ENCODE results near the gene UTF1. TPM values are rescaled to one million over a fixed set of nuclear protein-coding genes. Genes with fewer than 3 reads are reported as not detected.

UTF1 gene
- total and polyA plus RNA-seq, 2 of the 8 experiments (the other 6 are each of a cell fraction or from before 2014, with no cell fraction given) = 0.47 to 21.8 TPM

DNA sequence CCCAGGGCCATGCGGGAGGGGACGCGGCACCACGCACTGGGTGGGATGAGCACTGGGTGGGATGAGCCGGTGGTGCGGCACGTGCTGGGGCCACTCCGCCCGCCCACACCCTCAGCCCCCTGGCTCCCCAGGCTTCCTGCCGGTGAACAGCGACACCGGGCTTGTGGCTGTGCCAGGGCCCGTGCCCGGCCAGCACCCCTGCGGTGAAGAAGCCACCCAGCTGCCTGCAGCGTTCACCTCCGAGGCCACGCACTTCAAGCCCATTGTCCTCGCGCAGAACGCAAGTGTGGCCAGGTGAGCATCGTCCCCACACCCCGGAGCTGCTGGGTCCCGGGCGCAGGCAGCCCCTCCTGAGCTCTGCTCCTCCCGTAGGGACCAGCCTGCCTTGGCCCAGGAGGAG lies 31.8 kb upstream of the UTF1 start:
- Histone ChIP-seq H3K4me1 (replicated peaks in 1 of 4; ENCODE audit: control insufficient read depth in 3 of 4, insufficient read depth in 4 of 4, low read length in 3 of 4) (no peaks in the 10 kb centered on the region), H3K56ac (replicated peaks; ENCODE audit: insufficient read length, low read depth, low read length) (no peak overlapping the region), H3K18ac (ENCODE audit: extremely low read depth, low read length) (no peak overlapping the region), H3K23me2 (ENCODE audit: low read depth, low read length) (no peaks in the 10 kb centered on the region), H4K8ac (ENCODE audit: extremely low read depth, insufficient read depth, low read length) (no peak overlapping the region), H2BK15ac (ENCODE audit: low read length) (no peak overlapping the region), H3K14ac (ENCODE audit: insufficient read length) (no peak overlapping the region), H3K4me2 (ENCODE audit: insufficient read depth in 1 of 2, low read depth in 2 of 2, low read length in 2 of 2) (no peak overlapping the region), H4K20me1 (replicated peaks in 1 of 2; ENCODE audit: control insufficient read depth in 1 of 2, insufficient read depth in 2 of 2, low read length in 2 of 2) (no peaks in the 10 kb centered on the region), H3K36me3 (ENCODE audit: control insufficient read depth in 2 of 4, insufficient read depth in 4 of 4, low read length in 3 of 4) (peaks cover 0 to 4% (median 0%) of the 10 kb centered on the region in 4 experiments; a peak in 2 of 8 replicates), H3K9me3 (ENCODE audit: insufficient read depth in 2 of 2, low read depth in 1 of 2, low read length in 1 of 2) (peaks cover 3 to 7% of the 10 kb centered on the region in 2 experiments; a peak in 3 of 4 replicates), H3K27ac (ENCODE audit: low read depth, low read length) (no peak overlapping the region), H3K23ac (ENCODE audit: insufficient read length) (no peak overlapping the region), H4K91ac (replicated peaks; ENCODE audit: insufficient read length, low read length) (no peak overlapping the region), H2BK5ac (ENCODE audit: low read depth, low read length) (no peak overlapping the region), H3K79me2 (ENCODE audit: control insufficient read depth in 1 of 2, insufficient read depth in 2 of 2, low read length in 2 of 2) (no peaks in the 10 kb centered on the region), H3K27me3 (replicated peaks in 1 of 4; ENCODE audit: control insufficient read depth in 3 of 4, extremely low read depth in 1 of 4, insufficient read depth in 3 of 4, low read length in 3 of 4) (no peaks in the 10 kb centered on the region), H2BK20ac (ENCODE audit: low read length) (no peak overlapping the region), H3K4ac (replicated peaks; ENCODE audit: insufficient read length, low read depth, low read length) (peak overlapping the region; percentile 53), H2BK120ac (replicated peaks; ENCODE audit: low read depth, low read length) (no peak overlapping the region), H3K9ac (replicated peaks in 1 of 4; ENCODE audit: extremely low read depth in 1 of 4, low read depth in 3 of 4, low read length in 3 of 4) (no peak overlapping the region), H2BK12ac (ENCODE audit: low read depth, low read length) (no peak overlapping the region), H4K5ac (ENCODE audit: insufficient read length, low read depth, low read length) (no peak overlapping the region), H2AK5ac (ENCODE audit: low read depth, low read length) (no peak overlapping the region), H3K79me1 (ENCODE audit: low read depth, low read length) (0 out of 2 replicates have a peak, but pooled peaks cover 2% of the 10 kb centered on the region), H2AFZ (ENCODE audit: low read length) (no peak overlapping the region), H3K4me3 (ENCODE audit: extremely low read depth in 1 of 4, insufficient read depth in 2 of 4, low read depth in 3 of 4, low read length in 4 of 4) (no peak overlapping the region)
- no peak for DNase-seq (ENCODE audit: low read depth in 1 of 2, low spot score in 2 of 2)
- no peak for FAIRE-seq
- WGBS, 2 experiments (ENCODE audit: extremely low coverage in 1 of 2, insufficient coverage in 1 of 2, insufficient read length in 1 of 2, insufficient replicate concordance in 2 of 2, low coverage in 1 of 2, low lambda C conversion rate in 2 of 2, missing lambda C conversion rate in 1 of 2) = 95% methylated on average over 19 of the region's 26 CpGs; no CpG with 5 or more reads in 1 of the 2 experiments
- TF ChIP-seq, protein P1, sequence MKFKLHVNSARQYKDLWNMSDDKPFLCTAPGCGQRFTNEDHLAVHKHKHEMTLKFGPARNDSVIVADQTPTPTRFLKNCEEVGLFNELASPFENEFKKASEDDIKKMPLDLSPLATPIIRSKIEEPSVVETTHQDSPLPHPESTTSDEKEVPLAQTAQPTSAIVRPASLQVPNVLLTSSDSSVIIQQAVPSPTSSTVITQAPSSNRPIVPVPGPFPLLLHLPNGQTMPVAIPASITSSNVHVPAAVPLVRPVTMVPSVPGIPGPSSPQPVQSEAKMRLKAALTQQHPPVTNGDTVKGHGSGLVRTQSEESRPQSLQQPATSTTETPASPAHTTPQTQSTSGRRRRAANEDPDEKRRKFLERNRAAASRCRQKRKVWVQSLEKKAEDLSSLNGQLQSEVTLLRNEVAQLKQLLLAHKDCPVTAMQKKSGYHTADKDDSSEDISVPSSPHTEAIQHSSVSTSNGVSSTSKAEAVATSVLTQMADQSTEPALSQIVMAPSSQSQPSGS (IDR thresholded peaks at IDR 0.05; ENCODE audit: low read length) = no peak
- no peak for TF ChIP-seq JUND (IDR thresholded peaks at IDR 0.05; ENCODE audit: low read length)
- CTCF ChIA-PET (ENCODE audit: partially characterized antibody) = interaction anchor here (0.6 to 4.5 kb wide), 6 partner anchors 16 to 73 kb away, joined by 3 to 40 read pairs (median 4); no protein-coding TSS in a partner anchor
- POLR2A ChIA-PET (ENCODE audit: partially characterized antibody) = interaction anchor here (1.1 to 2.9 kb wide), 6 partner anchors 9 to 54 kb away, joined by 3 to 11 read pairs (median 6); no protein-coding TSS in a partner anchor
